Measurements from ENCODE around the gene IFNB1.

IFNB1 gene

DNA sequence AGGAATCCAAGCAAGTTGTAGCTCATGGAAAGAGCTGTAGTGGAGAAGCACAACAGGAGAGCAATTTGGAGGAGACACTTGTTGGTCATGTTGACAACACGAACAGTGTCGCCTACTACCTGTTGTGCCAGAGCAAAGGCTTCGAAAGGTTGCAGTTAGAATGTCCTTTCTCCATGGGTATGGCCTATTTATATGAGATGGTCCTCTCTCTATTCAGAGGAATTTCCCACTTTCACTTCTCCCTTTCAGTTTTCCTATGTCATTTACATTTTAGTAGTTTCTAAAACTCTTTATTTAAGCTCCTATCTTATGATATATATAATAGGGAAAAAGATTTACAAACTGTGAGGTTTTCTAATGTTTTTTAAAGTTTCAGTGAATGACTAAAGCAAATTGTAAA, at the start of gene IFNB1:
TSS of gene IFNB1 (minus strand) at position 162 of the 400 bp plus-strand sequence. CDS start at position 89, 73 bp downstream.
- no peak for DNase-seq (ENCODE audit: low spot score)

DNA sequence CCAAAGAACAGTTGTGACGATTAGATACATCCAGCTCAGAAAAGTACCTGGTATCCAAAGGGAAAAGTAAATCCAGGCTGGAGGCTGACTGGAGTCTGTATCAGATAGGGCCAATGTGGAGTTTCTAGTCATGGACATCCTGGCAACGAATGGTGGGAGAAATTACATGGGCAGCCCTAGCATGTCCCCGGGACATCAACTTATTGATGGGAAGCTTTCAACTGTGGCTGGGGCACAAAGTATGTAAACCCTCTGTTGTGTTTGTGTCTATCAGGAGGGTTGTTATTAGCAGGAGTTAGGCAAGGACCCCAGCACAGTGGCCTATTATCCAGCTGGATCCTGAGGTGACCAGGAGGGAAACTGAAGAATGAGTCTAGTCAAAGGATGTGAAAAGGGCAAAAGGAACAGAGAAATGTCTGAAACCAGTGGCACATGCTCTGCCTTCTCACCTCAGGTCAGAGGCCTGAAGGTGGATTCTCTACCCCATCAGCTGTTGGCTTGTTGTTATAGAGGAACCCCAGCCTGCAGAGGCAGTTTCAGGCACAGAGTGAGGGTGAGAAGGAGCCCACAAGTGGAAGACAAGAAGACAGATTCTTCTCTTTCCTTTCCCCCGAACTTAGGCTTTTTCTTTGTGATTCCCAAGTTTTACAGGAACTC, 44.0 kb upstream of the IFNB1 start:
- DNase-seq (ENCODE audit: low spot score), result no peak

DNA sequence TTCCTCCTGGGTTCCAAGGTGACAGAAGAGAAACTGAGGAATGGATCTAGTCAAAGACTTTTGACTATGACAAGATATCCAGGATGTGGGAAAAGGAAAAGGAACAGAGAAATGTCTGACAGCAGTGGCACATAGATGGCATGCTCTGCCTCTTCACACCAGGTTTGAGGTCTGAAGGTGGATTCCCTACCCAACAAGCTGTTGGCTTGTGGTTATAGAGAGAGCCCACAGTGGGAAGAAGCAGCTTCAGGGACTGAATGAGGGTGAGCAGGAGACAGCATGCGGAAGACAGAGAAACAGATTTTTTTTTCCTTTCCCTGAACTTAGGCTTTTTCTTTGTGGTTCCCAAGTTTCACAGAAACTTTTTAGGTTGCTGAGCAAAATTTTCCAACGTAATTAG, 43.3 kb upstream of the IFNB1 start:
- DNase-seq (ENCODE audit: low spot score), result no peak

DNA sequence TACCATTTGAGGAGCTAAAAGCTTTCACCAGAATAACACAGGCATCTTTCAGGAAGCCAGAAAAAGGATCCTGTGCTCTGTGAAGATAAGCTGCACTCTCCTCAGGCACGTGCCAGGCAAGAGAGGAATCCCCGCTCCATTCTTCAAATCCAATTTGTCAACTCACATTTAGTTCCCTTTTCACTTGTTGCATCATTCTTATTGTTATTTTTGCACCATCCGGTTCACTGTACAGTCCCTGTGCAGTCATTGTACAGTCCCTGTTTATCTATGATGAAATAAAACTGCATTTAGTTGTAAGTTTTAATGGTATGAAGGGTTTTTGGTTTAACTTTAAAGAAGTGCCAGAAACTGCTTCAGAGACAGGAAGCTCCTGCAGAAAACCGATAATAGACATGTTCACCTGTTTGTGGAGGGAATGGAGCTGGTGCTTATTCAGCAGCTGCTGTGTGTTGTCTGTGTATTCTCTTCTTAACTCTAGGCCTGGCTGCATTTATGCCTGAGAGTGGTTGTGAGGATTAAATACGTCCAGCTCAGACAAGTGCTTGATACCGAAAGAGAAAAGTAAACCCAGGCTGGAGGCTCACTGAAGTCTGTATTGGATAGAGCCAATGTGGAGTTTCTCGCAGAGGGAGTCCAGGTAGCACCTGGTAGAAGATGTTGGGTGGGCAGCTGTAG, 41.5 kb upstream of the IFNB1 start:
- DNase-seq (ENCODE audit: low spot score), result no peak

DNA sequence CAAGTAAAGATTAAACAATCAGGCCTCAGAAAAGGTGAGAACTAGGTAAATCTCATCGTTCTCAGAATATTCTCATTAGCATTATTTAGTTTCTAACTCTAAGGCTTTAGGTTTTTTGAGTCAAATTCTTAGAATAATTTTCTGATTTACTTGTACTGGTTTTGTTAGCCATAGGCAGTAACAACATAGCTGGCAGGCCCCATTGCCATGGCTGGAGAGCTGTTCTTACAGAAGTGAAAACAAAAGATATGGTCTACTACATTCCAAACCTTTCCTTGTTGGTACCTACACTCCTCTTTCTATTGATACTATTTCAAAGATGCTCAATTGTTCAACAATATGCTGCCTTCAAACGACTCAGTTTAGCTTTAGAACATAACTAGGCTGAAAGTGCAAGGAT, 36.6 kb upstream of the IFNB1 start:
- no peak for DNase-seq (ENCODE audit: low spot score)

DNA sequence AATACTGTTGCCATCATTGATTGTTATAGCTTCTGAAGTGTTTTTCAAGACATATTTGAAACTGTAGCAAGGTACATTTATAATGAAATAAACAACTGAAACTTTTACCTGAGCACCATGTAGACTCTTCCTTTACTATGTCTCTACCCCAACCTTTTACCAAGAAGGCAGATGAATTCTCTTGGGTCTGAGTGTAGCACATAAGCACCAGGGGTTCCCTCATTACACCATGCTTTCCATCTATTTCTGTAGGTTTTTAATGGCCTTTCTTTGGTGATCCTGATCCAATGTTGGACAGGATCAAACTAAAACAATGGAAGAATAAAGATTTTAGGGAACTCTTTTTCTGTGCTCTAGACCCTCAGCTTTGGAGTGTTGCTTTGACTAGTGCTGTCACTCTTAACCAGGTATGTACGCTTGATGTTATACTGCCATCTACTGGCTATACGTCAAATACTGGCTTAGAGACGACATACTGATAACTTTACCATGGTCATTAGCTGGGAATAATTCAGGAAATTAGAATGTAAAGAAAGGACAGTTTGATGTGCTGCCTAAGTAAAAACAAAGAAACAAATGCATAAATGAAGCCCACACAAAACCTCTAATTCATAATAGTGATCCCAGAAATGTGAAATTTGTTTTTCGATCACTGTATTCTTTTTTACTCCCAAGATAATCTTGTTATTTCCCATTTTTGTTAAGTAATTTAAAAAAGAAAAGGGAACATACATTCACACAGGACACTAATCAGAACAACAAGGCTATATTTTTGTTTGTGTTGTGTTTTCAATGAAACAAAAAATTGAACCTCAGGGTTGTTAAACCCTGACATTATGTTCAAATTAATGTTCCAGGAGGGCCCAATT, 33.2 kb upstream of the IFNB1 start:
- peak; percentile 40 for DNase-seq (ENCODE audit: low spot score)

DNA sequence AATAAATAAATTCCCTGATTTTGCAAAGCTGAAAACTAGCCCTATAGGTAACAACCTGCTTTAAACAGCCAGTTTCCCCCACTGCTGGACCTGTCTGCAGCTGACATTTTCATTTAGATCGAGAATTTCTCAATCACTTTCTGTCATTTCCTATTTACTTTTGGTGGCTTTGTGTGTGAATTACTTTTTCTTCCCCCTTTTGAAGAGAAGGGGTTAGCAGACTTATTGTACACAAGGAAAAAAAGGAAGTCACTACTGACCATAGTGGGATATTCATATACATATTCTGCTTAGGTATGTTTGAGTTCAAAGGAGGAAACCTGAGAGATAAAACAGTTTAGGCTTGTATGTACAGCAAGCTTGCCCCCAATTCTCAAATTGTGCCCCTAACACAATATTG, 27.0 kb upstream of the IFNB1 start:
- DNase-seq (ENCODE audit: low spot score), result no peak

GRCh38 chr9:21102305-21102704, 24.6 kb upstream of the IFNB1 start:
- DNase-seq (ENCODE audit: low spot score), result no peak

- DNase-seq (ENCODE audit: low spot score), result no peak
Observed at GRCh38 chr9:21097817-21098216, 20.1 kb upstream of the IFNB1 start.

DNA sequence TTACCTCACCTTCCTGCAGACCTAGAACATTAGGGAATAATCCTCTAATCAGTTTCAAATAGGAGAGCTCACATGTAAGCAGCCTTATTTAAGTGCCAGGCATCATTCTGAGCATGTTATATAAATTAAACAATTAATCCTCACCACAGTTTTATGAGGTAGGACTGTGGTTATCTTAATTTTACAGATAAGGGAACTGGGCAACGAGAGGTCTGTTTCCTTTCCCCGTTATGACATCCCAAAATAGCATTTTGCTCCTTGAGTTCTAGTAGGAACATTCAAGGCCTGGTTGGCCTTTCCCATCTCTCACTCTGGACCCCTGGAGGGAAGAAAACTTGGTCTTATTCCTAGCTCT, 19.1 kb upstream of the IFNB1 start:
- no peak for DNase-seq (ENCODE audit: low spot score)

- no peak for DNase-seq (ENCODE audit: low spot score)
Observed at GRCh38 chr9:21096172-21096900, 18.6 kb upstream of the IFNB1 start.

GRCh38 chr9:21095561-21095960, 17.8 kb upstream of the IFNB1 start:
- DNase-seq (ENCODE audit: low spot score), result no peak

DNA sequence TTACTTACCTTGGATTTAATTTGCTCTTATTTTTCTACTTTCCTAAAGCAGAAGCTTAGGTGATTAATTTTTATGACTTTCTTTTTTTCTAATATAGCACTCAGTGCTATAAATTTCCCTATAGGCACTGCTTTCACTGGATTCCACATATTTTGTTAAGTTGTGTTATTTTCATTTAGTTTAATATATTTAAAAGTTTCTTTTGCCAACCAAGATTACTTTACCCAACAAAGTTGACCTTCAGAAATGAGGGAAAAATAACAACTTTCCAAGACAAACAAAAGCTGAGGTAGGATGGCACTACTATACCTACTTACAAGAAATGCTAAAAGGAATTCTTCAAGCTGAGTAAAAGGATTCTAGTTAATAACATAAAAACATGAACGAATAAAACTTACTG, 8.8 kb upstream of the IFNB1 start:
- DNase-seq (ENCODE audit: low spot score), result no peak

GRCh38 chr9:21085005-21085404, 7.3 kb upstream of the IFNB1 start:
- no peak for DNase-seq (ENCODE audit: low spot score)

- no peak for DNase-seq (ENCODE audit: low spot score)
Observed at GRCh38 chr9:21084242-21084850, 6.6 kb upstream of the IFNB1 start.

- DNase-seq (ENCODE audit: low spot score), result no peak
Observed at GRCh38 chr9:21082671-21083070, 4.9 kb upstream of the IFNB1 start.

GRCh38 chr9:21081999-21082398, 4.3 kb upstream of the IFNB1 start:
- no peak for DNase-seq (ENCODE audit: low spot score)

DNA sequence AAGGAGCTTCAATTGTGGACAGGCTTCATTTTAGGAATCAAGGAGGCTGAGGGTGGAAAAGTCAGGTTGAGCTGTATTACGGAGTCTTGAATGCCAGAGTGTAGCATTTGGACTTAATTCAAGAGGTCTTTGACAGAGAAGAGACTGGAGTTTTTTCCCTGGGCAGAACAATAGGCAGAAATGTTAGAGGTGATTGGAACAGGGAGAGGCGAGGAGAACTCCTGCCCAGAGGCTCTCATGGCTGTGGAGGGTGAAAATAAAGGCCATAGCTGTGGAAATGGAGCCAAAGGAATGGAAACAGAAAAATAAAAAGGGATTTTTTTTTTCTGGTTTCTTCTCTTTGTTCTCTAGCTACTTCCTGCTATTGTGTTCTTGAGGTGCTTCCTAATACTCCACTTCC, 3.7 kb upstream of the IFNB1 start:
- DNase-seq (ENCODE audit: low spot score), result no peak

DNA sequence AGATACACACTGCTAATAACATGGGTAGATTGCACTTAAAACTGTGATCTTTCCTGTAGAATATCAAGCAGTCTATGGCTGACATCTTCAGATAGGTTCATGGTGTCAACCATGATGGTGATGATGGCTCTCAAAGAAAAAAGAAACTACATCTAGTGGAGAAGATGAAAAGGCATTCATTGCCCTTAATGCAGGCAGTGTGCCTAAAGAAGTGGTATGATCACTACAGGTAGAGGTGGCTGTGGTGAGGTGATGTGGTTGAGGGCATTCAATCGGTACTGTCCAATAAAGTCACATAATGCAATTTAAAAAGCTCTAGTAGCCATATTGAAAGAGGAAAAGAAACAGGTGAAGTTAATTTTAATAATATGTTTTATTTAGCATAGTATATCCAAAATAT, 3.1 kb upstream of the IFNB1 start:
- DNase-seq (ENCODE audit: low spot score), result no peak

GRCh38 chr9:21078702-21079101, 960 bp upstream of the IFNB1 start:
- DNase-seq (ENCODE audit: low spot score), result no peak

GRCh38 chr9:21075484-21075883, 2.3 kb downstream of the IFNB1 start:
- DNase-seq (ENCODE audit: low spot score), result no peak

DNA sequence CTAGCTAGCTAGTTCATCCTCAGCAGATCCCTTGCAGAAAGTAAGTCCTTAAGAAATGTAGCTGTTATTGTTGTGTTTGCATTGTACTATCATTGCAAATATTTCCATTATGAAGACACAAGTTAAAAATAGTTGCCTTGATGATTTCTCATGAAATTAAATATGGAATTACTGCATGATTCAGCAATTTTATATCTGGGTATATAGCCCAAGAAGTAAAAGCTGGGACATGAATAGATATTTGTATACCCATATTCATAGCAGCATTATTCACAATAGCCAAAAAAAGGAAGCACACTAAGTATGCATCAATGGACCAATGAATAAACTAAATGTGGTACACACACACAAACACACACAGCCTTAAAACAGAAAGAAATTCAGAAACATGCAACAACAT, 6.8 kb downstream of the IFNB1 start:
- DNase-seq (ENCODE audit: low spot score), result no peak

Data from HuH-7 (cell line).